GM19395 (cell line): ENCODE results near the gene RSAD1.

Source experiments
- ATAC-seq: cut with Tn5 transposase; IDR thresholded peaks from one replicate; pipeline ENCODE4 v1.9.1; 2021; ENCODE audit warnings: mild to moderate bottlenecking, moderate library complexity; ENCODE audit not compliant: unreplicated experiment

Gene RSAD1

DNA sequence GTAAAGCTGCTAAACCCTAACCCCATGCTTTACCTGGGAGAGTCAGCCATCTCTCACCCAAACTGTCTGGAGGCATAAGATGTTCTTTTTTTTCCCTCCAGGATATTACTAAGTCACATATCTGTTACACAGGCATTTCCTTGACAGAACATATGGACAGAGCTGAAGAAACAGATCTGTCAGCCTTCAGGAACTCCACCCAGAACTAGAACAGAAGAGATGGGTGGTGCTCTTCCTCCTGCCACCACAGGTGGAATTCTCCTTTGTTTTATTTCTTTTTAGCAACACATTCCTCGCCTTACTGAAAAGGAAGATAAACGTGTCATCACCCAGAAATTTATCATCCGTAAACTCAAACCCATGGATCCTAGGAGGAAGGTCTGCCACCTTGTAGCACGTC, 38.4 kb downstream of the RSAD1 start:
- no peak for ATAC-seq

- ATAC-seq, result no peak
Observed at GRCh38 chr17:50517504-50518383, 39.1 kb downstream of the RSAD1 start.

GRCh38 chr17:50518384-50519023, 39.8 kb downstream of the RSAD1 start:
- ATAC-seq, result no peak

DNA sequence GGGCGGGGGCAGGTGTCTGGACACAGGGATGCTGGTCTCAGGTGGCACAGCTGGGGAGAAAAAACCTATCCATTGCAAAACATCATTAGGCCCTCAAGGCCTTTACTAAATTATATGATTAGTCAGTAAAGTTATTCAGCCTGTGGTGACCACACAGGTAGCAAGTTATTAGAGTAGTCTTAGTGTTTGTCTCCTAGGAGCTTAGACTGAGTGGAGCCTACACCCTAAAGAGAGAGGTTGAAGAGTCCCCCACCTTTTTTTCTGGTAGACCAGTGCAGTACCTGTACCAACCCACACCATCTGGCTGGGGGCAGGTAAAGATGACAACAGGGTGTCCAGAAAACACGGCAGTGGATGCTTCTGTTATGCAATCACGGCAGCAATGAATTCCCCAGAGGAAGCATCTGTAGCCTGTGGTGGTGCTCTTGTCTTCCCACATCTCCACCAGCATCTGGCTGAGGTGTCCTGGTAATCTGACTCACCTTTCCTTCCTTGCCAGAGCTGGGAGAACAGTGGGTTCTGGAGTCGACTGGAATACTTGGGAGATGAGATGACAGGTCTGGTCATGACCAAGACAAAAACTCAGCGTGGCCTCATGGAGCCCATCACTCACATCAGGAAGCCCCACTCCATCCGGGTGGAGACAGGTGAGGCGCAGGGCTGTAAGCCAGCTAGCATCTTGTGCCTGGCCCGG, 40.6 kb downstream of the RSAD1 start:
- ATAC-seq, result no peak

DNA sequence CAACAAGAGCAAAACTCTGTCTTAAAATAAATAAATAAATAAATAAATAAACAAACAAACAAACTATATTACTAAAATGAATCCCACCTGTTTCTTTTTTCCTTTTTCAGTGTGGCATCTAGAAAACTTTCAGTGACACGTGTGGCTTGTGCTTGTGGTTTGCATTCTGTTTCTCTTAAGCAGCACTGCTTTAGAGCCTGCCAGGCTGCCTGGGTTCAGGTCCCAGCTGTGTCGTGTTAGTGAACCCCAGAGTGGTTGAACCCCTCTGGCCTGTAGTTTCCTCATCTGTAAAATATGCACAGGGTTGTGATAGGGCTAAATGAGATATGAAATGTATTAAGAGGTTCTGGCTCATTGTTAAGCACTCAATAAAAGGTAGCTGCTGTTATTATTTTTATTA, 41.8 kb downstream of the RSAD1 start:
- ATAC-seq, result no peak

DNA sequence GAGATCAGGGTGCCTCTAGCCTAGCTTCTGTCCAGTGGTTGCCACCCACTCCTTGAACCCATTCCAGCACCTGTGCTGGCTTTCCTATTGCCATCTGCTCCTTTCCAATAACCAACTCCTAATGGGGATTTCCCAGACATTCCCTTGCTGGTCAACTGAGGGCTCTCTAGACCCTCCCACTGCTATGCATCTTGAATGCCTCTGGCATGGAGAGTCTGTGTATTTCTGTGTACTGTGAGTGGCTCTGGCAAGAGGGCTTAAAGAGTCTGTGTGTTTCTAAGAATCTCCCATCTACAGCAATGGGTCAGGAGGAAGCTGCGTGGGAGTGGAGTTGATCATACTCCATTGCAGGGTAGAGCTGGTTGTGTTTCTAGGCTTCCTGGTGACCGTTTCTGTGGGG, 42.9 kb downstream of the RSAD1 start:
- ATAC-seq, result no peak

DNA sequence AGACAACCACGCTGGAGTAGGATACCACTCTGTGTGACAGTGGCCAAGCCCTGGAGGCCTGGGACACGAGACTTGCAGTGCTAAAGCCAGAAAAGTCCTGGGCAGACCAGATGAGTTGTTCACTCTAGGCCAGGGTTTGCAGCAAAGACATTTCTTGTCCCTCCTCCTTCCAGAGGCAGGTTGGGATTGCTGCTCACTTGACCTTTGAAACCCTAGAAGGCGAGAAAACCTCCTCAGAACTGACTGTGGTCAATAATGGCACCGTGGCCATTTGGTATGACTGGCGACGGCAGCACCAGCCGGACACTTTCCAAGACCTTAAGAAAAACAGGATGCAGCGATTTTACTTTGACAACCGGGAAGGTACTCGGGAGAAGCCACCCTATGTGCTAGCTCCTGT, 44.1 kb downstream of the RSAD1 start:
- no peak for ATAC-seq

- no peak for ATAC-seq
Observed at GRCh38 chr17:50523208-50523607, 44.5 kb downstream of the RSAD1 start.

DNA sequence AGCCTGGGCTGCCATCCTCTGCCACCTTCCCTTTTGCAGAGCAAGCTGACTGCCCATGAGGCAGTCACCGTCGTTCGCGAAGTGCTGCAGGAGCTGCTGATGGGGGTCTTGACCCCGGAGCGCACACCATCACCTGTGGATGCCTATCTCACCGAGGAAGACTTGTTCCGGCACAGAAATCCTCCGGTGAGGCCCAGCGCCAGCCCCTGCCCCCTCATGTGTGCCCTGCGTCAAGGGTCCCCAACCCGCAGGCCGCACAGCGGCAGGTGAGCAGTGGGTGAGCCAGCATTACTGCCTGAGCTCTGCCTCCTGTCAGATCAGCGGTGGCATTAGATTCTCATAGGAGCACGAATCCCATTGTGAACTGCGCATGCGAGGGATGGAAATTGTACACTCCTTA, 46.2 kb downstream of the RSAD1 start:
- ATAC-seq, result no peak

GRCh38 chr17:50527155-50527762, 48.6 kb downstream of the RSAD1 start:
- no peak for ATAC-seq

GRCh38 chr17:50527949-50528474, 49.4 kb downstream of the RSAD1 start:
- ATAC-seq, result no peak

DNA sequence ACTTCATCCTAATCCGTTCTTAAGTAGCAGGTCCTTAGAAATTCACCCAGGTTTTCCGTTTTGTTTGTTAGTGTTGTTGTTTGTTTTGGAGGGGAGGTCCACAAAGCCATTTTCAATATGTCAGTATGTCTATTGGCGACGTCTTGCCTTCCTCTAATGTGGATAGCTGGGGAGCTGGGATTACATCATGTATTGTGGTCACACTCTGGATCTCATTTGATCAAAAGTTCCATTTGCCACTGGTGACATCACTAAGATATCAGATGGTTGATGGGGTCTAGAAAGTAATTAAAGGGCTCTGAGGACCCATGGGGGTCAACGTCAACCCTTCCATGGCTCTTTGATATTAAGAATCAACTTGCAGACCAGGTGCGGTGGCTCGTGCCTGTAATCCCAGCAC, 51.2 kb downstream of the RSAD1 start:
- no peak for ATAC-seq

- ATAC-seq, result no peak
Observed at GRCh38 chr17:50531428-50532025, 52.9 kb downstream of the RSAD1 start.

DNA sequence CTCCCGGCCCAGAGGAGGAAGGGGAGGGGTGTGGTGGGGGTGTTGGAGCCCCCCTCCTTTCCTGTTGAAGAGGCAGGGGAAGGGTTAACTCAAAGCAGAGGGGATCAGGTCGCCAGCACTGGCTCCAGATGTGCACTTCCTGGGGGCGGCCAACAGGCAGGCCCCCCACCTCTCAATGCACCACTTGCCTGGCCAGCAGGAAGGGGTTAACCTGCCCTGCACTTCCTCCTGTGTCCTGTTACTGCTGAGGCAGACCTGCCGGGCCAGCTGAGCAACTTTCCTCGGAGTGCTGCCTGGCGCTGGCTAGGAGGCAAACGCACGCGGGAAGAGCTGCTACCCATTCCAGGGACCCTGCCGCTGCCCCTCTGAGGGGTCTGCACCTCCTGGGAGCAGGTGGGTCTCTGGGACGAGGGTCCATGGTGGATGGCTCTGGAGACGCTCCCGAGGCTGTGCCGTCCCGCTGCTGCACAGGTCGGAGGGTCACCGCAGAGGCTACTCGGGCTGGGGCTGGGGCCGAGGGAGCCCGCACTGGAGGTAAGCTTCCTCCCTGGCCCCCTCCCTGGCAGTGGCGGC, 53.9 kb downstream of the RSAD1 start, which contains the start of gene EPN3:
EPN3 (plus strand) TSS at position 284 of the 573 bp plus-strand sequence. CDS start 3,822 bp downstream, outside the sequence.
- ATAC-seq, result no peak

DNA sequence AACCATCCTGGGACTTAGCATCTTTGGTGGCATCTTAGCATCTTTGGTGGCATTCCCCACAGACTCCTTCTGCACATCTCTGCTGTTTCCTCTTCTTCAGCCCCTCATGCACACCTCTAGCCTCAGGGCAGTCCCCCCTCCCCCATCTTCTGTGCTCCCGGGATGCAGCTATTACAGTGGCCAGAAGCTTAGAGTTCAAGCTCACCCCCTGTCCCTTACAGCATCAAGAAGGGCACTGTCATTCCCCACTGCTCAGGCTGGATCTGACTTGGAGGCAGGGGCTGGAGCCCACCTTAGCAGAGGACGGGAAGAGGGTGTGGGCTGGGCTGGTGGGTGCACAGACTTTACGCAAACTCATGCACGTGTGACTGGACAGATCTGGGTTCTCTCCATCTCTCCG, 54.5 kb downstream of the RSAD1 start:
- ATAC-seq, result no peak

DNA sequence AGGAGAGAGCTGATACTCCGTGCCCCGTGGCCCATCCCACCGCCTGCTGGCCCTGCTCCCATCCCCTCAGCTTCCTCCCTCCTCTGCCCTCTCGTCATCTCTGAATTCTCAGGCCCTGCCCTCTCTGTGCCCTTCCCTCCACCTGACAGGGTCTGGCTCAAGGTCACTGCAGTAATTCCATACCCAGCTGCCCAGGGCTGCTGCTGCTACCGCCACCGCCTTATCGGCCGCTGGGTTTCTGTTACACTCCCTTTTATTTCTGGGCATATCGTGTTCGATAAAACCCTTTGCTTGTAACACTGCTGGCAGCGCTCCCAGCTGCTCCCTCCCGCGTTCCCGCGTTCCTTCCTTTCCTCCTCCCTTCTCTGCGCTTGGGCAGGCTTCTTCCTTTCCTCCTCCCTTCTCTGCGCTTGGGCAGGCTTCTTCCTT, 55.1 kb downstream of the RSAD1 start:
- no peak for ATAC-seq

- no peak for ATAC-seq
Observed at GRCh38 chr17:50534222-50534978, 55.7 kb downstream of the RSAD1 start.

- ATAC-seq, result no peak
Observed at GRCh38 chr17:50534979-50535326, 56.3 kb downstream of the RSAD1 start.

DNA sequence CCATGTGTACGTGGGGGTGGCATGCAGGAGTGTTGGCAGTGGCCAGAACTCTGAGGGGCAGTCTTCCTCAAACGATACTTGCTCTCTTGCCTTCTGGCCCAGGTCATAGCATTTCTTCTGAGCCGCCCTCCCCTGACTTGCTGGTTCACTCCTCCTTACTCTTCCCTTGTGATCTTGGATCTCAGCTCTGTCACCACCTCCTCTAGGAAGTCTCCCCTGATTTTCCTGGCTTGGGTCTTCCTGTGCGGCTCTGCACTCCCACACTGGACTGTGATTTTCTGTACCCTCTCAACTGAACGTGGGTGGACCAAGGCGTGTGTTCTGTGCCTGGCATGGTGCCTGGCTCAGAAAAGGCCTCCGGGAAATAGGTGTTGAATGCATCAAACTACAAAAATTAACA, 56.7 kb downstream of the RSAD1 start:
- ATAC-seq, result no peak
